SJCRH30 (cell line): Measurements from ENCODE around the gene ECEL1. TPM values are rescaled to one million over a fixed set of nuclear protein-coding genes. Genes with fewer than 3 reads are reported as not detected.
"Not testable (repeated sequence)": the region's sequence is repeated elsewhere in the genome, so short reads cannot be mapped to it uniquely, and the experiment has no call there.

ENCODE experiments used
- DNase-seq, 2 experiments: peaks; one replicate each; pipeline ENCODE4 v3.0.0-alpha.2; 2015 to 2020
- H3K27ac ChIP-seq: fragments of 250-450 bp; sonication (Bioruptor Pico); 2 replicates; pipeline ENCODE4 v1.5.1; 2020; ENCODE audit warnings: mild to moderate bottlenecking, moderate library complexity
- H3K27me3 ChIP-seq: fragments of 250-450 bp; sonication (Bioruptor Pico); 2 replicates; pipeline ENCODE4 v1.5.1; 2020; ENCODE audit warnings: mild to moderate bottlenecking, moderate library complexity
- H3K36me3 ChIP-seq: fragments of 250-450 bp; sonication (Bioruptor Pico); 2 replicates; pipeline ENCODE4 v1.5.1; 2020; ENCODE audit warnings: mild to moderate bottlenecking, moderate library complexity
- H3K4me1 ChIP-seq: fragments of 250-450 bp; sonication (Bioruptor Pico); 2 replicates; pipeline ENCODE4 v1.5.1; 2020; ENCODE audit warnings: mild to moderate bottlenecking, moderate library complexity
- H3K4me3 ChIP-seq: fragments of 250-450 bp; sonication (Bioruptor Pico); 2 replicates; pipeline ENCODE4 v1.5.1; 2020; ENCODE audit warnings: mild to moderate bottlenecking, moderate library complexity
- H3K9me3 ChIP-seq: fragments of 250-450 bp; sonication (Bioruptor Pico); replicated peaks from 2 replicates; pipeline ENCODE4 v1.5.1; 2020; ENCODE audit warnings: mild to moderate bottlenecking, moderate library complexity
- total RNA-seq: library from RNA; depleted of rRNA; stranded (reverse); fragments of >200 nt; shearing (Covaris generic); gene quantifications from 2 replicates; pipeline ENCODE4 v1.2.3, GENCODE V29; 2014; rRNA removed

The ECEL1 gene
- total RNA-seq, result not detected in 2 replicates

GRCh38 chr2:232487385-232488096 lies at the start of gene ECEL1:
Gene ECEL1, minus strand, starts transcription at chr2:232487834. Its CDS starts 1,181 bp downstream, at chr2:232486653.
- no peak within 1 kb of the TSS for H3K4me3 ChIP-seq
- H3K27me3 ChIP-seq, result peaks cover 18% of the 10 kb centered on the region; the same call in 1 of the 2 replicates

GRCh38 chr2:232537079-232537478 lies 49.4 kb upstream of the ECEL1 start:
- Histone ChIP-seq H3K27ac (peak overlapping the region; percentile 1; the same call in 1 of the 2 replicates), H3K4me1 (peaks cover 23% of the 10 kb centered on the region), H3K4me3 (no peak overlapping the region), H3K36me3 (peaks cover 30% of the 10 kb centered on the region), H3K9me3 (no peaks in the 10 kb centered on the region), H3K27me3 (no peaks in the 10 kb centered on the region)
- DNase-seq, result peak in 1 of 2 experiments; percentile 61

More at GRCh38 chr2:232487385-232488096, at the start of gene ECEL1:
- DNase-seq, result no peak
- H3K4me1 ChIP-seq, result no peaks in the 10 kb centered on the region
- no peaks in the 10 kb centered on the region for H3K9me3 ChIP-seq
- H3K36me3 ChIP-seq, result no peaks in the 10 kb centered on the region
- H3K27ac ChIP-seq, result no peak within 1 kb of the TSS

- peaks cover 25% of the 10 kb centered on the region; the same call in 1 of the 2 replicates for H3K36me3 ChIP-seq
- DNase-seq, result no peak
- H3K9me3 ChIP-seq, result no peaks in the 10 kb centered on the region
- H3K4me3 ChIP-seq, result no peak overlapping the region
- no peak overlapping the region for H3K27ac ChIP-seq
- H3K27me3 ChIP-seq, result no peaks in the 10 kb centered on the region
- peaks cover 23% of the 10 kb centered on the region for H3K4me1 ChIP-seq
Observed at GRCh38 chr2:232535761-232536530, 48.3 kb upstream of the ECEL1 start.

- Histone ChIP-seq H3K9me3 (no peaks in the 10 kb centered on the region), H3K27ac (no peak overlapping the region), H3K36me3 (peaks cover 25% of the 10 kb centered on the region; the same call in 1 of the 2 replicates), H3K4me1 (peaks cover 23% of the 10 kb centered on the region), H3K4me3 (no peak overlapping the region), H3K27me3 (no peaks in the 10 kb centered on the region)
- DNase-seq, result no peak
Observed at GRCh38 chr2:232534940-232535651, 47.5 kb upstream of the ECEL1 start.

GRCh38 chr2:232533944-232534710 lies 46.5 kb upstream of the ECEL1 start:
- H3K27ac ChIP-seq, result no peak overlapping the region

GRCh38 chr2:232532821-232533220 lies 45.2 kb upstream of the ECEL1 start:
- not testable (repeated sequence) for H3K4me1 ChIP-seq, H3K27me3 ChIP-seq, H3K9me3 ChIP-seq, DNase-seq, H3K27ac ChIP-seq, H3K4me3 ChIP-seq
- peaks cover 25% of the 10 kb centered on the region; the same call in 1 of the 2 replicates for H3K36me3 ChIP-seq

More at GRCh38 chr2:232533944-232534710, 46.5 kb upstream of the ECEL1 start:
- no peak for DNase-seq
- Histone ChIP-seq H3K9me3 (no peaks in the 10 kb centered on the region), H3K36me3 (peaks cover 25% of the 10 kb centered on the region; the same call in 1 of the 2 replicates), H3K4me3 (no peak overlapping the region), H3K4me1 (peaks cover 22% of the 10 kb centered on the region), H3K27me3 (no peaks in the 10 kb centered on the region)

- H3K9me3 ChIP-seq, result no peaks in the 10 kb centered on the region
Observed at GRCh38 chr2:232532419-232532818, 44.8 kb upstream of the ECEL1 start.

GRCh38 chr2:232530626-232531260 lies 43.1 kb upstream of the ECEL1 start:
- no peaks in the 10 kb centered on the region for H3K27me3 ChIP-seq
- peaks cover 19% of the 10 kb centered on the region; the same call in 1 of the 2 replicates for H3K36me3 ChIP-seq
- no peak overlapping the region for H3K27ac ChIP-seq
- peaks cover 7% of the 10 kb centered on the region; the same call in 1 of the 2 replicates for H3K4me1 ChIP-seq
- DNase-seq, result no peak
- no peaks in the 10 kb centered on the region for H3K9me3 ChIP-seq
- H3K4me3 ChIP-seq, result no peak overlapping the region

More at GRCh38 chr2:232532419-232532818, 44.8 kb upstream of the ECEL1 start:
- no peak overlapping the region for H3K4me3 ChIP-seq
- H3K27me3 ChIP-seq, result no peaks in the 10 kb centered on the region
- peaks cover 6% of the 10 kb centered on the region for H3K4me1 ChIP-seq
- H3K27ac ChIP-seq, result no peak overlapping the region
- DNase-seq, result no peak
- H3K36me3 ChIP-seq, result peaks cover 25% of the 10 kb centered on the region; the same call in 1 of the 2 replicates

- Histone ChIP-seq H3K4me3 (no peak overlapping the region), H3K4me1 (peaks cover 13% of the 10 kb centered on the region)
Observed at GRCh38 chr2:232529806-232530547, 42.3 kb upstream of the ECEL1 start.

GRCh38 chr2:232528746-232529460 lies 41.3 kb upstream of the ECEL1 start:
- no peak for DNase-seq
- Histone ChIP-seq H3K4me3 (no peak overlapping the region), H3K4me1 (peaks cover 13% of the 10 kb centered on the region), H3K36me3 (peaks cover 2% of the 10 kb centered on the region; the same call in 1 of the 2 replicates), H3K27ac (no peak overlapping the region), H3K27me3 (no peaks in the 10 kb centered on the region), H3K9me3 (no peaks in the 10 kb centered on the region)

More at GRCh38 chr2:232529806-232530547, 42.3 kb upstream of the ECEL1 start:
- H3K27me3 ChIP-seq, result no peaks in the 10 kb centered on the region
- no peak overlapping the region for H3K27ac ChIP-seq
- H3K36me3 ChIP-seq, result peaks cover 12% of the 10 kb centered on the region; the same call in 1 of the 2 replicates
- no peaks in the 10 kb centered on the region for H3K9me3 ChIP-seq
- no peak for DNase-seq

GRCh38 chr2:232527905-232528470 lies 40.4 kb upstream of the ECEL1 start:
- no peaks in the 10 kb centered on the region for H3K27me3 ChIP-seq
- DNase-seq, result no peak
- H3K9me3 ChIP-seq, result no peaks in the 10 kb centered on the region
- no peak overlapping the region for H3K4me3 ChIP-seq
- no peaks in the 10 kb centered on the region; the same call in 1 of the 2 replicates for H3K36me3 ChIP-seq
- H3K4me1 ChIP-seq, result peaks cover 13% of the 10 kb centered on the region
- H3K27ac ChIP-seq, result no peak overlapping the region

- H3K36me3 ChIP-seq, result no peaks in the 10 kb centered on the region; the same call in 1 of the 2 replicates
- H3K4me1 ChIP-seq, result peaks cover 13% of the 10 kb centered on the region
- no peaks in the 10 kb centered on the region for H3K9me3 ChIP-seq
- peak overlapping the region; percentile 97 for H3K27ac ChIP-seq
- peak overlapping the region; percentile 87 for H3K4me3 ChIP-seq
- peaks cover 2% of the 10 kb centered on the region; the same call in 1 of the 2 replicates for H3K27me3 ChIP-seq
- DNase-seq, result peak; percentile 76 to 77
Observed at GRCh38 chr2:232526372-232526941, 38.8 kb upstream of the ECEL1 start.
